Amygdala (tissue), 56 donors: ENCODE data around the gene KRT14.
"Not testable (repeated sequence)": the region's sequence is repeated elsewhere in the genome, so short reads cannot be mapped to it uniquely, and the experiment has no call there.

Experiments
- DNase-seq, 56 donors: peaks; one replicate each; lab custom pipeline; 2025; lab: John Stamatoyannopoulos, UW

Gene KRT14

DNA sequence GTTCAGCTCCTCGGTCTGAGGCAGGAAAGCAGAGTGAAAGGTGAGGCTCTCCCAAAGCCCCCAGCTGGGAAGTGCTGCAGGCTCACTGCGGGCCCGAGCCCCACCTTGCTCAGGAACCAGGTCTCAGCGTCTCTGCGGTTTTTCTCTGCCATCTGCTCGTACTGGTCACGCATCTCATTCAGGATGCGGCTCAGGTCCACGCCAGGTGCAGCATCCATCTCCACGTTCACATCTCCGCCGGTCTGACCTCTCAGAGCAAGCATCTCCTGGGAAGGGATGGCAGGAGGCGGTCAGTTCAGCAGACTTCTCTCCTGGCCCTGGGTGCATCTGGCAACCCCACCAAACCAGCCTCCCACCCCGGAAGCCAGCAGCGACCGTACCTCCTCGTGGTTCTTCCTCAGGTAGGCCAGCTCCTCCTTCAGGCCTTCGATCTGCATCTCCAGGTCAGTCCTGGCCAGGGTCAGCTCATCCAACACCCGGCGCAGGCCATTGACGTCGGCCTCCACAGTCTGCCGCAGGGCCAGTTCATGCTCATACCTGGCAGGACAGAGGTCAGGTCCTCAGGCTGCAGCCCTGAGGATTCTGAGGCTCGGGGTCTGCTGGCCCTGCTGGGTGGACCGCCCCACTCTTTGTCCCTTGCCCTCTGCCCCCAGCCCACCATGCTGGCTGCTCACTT, 24.4 kb upstream of the KRT14 start:
- no peak for DNase-seq

DNA sequence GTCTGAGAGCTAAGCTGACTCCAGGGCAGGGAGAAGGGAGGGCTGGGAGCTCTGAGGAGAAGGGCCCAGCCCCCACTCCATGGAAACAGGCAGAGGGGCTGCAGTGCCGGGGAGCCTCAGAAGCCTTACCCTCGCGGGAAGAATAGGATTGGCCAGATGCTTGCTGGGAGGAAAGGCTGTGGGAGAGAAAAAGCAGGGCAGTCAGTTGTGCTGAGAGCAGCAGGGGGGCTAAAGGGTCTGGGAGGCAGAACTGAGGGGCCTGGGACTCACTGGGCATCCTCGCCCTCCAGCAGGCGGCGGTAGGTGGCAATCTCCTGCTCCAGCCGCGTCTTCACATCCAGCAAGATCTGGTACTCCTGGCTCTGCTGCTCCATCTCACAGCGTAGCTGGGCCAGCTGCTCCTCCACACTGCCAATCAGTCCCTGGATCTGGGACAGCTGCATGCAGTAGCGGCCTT, 23.4 kb upstream of the KRT14 start:
- peak in 1 of 56 donors; percentile 5 for DNase-seq

DNA sequence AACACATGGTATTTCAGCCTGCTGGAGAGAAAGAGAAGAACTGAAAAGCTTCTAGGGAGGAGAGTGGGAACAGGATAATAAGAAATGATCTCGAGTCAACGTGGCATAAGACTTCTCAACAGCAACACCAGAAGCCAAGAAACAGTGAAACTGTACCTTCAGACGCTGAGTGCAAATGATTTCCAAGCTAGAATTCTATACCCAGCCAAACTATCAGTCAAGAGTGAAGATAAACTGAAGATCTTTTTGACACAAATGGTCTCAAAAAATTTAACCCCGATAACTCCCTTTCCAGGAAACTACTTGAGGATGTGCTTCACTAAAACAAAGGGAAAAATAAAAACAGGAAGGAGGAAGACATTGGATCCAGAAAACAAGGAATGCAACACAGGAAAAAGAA, 20.2 kb upstream of the KRT14 start:
- not testable (repeated sequence) for DNase-seq

DNA sequence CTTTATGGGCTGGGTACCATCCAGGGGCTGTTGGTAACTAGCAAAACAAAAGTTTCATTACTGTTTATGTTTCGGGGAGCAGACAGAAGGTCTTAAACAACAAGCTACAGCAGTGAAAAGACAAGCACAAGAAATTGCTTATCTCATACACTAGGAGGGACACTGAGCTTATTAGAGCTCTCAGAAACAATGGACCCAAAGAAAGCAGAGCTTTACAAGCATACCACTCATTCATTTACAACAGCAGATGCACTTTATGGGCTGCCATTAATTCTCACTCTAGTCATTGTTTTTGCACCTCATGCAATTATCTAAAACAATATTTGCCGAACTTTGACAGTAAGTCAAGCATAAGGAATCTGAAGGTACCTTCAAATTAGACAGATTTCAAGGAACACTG, 15.8 kb upstream of the KRT14 start:
- DNase-seq = no peak

DNA sequence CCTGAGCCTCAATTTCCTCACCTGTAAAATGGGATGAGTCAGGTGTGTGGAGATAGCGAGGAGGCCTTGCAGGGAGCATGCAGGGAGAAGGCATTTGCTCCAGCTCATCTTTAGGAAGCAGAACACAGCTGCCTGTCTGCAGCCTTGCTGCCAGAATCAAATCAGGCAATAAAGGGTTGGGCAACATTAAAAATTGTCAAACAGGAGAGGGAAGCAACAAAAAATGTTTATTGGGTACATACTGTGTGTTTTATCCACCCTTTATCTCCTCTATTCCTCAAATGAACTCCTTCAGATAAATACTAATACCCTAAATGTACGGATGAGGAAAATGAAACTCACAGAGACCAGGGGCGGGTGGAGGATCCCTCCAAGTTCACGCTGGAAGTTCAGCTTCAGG, 13.6 kb upstream of the KRT14 start:
- no peak for DNase-seq

DNA sequence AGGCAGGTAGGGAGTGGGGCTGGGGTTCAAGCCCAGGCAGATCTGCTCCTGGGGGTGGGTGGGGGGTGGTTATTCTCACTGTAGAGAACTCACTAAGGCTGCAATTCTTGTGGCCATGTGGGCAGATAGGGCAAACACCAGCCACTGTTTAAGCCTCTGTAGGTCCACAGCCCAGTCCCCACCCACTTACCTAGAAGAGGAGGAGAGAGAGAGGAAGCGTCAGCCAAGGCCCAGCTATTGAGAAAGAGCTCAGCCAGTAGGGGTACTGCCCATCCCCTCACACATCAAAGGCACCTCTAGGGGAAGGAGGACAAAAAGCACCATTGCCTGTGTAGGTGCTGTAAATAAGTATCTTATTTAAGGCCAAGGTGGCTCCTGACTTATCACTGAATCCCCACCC, 13.0 kb upstream of the KRT14 start:
- no peak for DNase-seq

DNA sequence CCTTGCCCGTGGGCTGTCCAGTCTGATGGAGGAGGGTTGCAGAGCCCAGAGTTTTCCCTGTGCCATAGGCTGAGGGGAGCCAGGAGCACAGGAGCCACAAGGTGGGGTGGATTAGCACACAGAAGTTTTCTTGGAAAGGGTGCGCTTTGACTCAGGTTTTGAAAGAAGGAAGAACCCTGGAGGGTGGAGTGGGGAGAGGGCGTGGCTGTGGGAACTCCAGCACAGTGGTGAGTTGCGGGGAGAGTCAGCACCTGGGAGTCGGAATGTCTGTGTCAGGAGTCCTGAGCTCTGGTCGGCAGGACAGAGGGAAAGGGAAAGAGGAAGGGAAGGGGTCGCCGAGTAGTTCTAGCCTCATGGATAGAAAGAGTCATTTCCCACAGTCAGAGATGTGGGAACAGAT, 8.9 kb upstream of the KRT14 start:
- DNase-seq = no peak

DNA sequence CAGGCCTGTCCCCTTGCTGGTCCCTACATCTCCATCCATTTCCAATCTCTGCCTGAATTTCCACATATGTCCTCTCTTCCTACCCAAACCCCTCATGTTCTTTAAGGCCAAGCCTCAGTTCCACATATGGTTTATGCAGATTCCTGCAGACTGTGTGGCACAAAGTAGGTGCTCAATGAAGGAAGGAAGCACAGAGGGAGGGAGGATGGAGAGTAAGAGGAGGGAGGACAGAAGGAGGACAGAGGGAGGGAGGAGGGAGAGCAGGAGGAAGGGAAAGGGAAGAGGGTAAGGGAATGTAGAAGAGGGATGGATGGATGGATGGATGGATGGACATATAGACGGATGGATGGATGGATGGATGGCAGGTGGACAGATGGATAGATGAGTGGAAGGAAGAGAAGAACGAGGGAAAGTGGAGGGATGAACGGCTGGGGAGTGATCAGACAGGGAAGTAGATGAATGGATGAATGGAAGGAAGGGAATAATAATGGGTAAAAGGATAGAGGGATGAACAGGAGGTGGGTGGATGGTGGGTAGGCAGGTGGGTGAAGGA, 7.7 kb upstream of the KRT14 start:
- DNase-seq = no peak

DNA sequence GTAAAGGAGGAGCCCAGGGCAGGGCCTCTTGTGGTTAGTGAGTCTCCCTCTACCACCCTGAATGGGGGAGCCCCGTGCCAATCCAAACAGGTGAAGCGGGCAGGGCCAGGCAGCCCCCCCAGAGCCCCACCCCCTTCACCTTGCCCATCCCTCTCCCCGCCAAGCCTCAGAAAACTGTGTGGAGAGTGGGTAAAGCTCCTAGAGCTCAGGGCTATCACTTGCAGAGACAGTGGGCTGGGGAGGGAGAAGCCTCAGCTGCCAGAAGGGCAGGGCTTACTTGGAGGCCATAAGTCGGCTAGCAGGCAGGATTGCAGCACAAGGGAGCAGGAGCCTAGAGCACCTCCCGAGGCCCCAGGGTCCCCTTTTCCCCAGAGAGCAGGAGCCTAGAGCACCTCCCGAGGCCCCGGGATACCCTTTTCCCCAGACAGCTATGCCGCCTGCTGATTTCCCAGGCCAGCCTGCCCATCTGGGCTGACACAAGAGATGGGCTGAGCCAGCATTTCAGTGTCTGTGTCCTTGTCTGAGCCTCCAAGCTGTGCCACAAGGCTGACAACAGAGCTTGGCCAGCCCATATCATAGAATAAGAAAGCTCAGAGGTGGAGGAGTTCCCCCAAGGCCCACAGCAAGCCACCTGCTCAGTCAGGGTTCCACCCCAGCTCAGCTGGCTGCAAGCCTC, 6.7 kb upstream of the KRT14 start:
- DNase-seq = no peak

DNA sequence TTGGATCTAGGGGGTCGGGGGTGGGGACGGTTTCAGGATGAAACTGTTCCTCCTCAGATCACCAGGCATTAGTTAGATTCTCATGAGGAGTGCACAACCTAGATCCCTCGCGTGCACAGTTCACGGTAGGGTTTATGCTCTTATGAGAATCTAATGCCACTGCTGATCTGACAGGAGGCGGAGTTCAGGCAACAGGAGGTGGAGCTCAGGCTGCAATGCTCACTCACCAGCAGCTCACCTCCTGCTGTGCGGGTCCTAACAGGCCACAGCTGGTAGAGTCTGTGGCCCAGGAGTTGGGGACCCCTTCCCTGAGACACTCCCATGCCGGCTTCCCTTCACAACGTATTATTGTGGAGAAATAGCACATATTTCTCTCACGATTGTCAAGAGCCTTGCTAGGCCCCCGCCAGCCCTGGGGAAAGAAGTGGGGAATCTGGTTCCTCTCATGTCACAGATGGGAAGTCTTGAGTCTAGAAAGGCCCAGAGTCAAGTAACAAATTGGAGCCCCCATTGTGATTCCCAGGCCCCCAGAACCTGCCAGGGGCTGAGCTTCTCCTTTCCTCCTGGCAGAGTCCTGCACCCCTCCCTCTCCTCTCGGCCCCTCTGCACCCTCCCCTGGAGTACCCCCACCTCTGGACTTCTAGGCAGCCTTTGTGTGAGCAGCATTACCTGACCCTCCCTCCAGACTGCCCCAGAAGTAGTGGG, 6.1 kb upstream of the KRT14 start:
- no peak for DNase-seq

DNA sequence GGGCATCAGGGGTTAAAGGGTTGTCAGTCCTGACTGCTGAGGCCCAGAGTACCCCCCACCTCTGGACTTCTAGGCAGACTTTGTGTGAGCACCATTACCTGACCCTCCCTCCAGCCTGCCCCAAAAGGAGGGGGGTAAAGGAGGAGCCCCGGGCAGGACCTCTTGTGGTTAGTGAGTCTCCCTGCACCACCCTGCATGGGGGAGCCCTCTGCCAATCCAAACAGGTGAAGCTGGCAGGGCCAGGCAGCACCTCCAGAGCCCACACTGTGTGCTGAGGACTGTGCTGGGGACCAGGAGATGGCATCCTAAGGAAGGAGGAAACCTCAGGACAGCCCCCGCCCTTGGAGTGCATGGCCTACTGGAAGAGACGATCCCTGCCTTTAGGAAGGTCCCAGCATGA, 2.6 kb upstream of the KRT14 start:
- DNase-seq = no peak

DNA sequence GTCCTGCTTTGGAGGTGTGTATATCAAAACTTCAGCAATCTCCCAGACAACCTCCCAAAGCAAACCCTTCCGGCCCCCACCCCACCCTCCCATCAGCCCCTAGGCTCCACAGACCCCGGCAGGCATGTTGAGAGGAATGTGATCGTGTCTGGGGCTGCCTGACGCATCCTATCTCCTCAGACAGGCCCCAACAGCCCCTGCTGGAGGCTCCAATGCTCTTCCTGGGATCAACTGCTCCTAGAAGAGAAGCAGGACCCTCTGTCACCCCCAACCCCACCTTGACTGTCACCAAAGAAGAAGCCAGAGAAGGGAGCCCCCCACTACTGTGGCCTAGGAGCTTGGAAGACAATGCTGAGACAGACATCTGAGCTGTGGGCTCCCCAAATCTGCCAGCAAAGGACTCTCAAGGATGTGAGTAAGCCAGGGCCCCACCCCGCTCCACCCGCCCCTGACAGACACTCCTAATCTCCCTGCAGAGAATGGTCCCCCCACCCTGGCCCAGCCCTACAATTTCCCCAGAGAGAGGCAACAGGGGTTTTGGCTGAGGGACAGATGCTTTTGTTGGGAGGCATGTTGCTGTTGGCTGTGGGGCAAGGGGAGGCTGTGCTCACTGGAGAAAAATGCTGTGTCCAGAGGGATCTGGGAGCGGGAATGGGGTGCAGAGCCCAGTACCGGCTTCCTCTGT, 1.6 kb upstream of the KRT14 start:
- no peak for DNase-seq

DNA sequence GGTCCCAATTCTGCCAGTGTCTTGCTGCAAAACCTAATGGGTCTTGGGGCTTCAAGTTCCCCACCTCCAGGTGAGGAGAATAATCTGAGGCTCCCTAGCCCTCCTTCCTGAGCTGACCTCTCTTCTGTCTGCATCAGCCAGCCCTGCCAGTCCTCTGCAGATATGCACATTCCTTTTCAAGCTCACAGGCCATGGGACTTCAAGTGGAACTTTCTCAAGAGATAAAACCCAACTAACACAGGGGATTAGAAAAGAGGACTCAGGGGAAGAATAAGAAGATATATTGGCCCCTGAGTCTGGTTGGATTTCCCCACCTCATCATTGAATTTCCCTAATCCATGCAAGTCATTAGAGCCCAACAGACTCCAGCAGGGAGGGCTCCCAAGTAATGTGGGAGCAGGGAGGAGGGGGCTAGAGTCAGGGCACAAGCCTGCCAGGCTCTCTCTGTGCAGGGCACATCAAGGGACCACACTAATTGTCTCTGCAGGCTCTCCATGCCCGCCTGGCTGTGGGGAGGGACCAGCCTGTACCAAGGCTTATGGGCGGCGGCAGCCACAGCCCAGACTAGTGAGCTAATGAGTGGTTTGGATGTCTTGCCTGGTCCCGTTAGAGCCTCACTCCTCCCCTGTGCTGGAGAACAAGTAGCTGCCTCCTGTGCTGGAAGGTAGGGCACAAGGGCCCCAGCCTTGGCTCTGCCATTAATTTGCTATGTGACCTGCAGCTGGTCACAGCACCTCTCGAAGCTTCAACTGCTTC, 1.2 kb downstream of the KRT14 start:
- DNase-seq = no peak

DNA sequence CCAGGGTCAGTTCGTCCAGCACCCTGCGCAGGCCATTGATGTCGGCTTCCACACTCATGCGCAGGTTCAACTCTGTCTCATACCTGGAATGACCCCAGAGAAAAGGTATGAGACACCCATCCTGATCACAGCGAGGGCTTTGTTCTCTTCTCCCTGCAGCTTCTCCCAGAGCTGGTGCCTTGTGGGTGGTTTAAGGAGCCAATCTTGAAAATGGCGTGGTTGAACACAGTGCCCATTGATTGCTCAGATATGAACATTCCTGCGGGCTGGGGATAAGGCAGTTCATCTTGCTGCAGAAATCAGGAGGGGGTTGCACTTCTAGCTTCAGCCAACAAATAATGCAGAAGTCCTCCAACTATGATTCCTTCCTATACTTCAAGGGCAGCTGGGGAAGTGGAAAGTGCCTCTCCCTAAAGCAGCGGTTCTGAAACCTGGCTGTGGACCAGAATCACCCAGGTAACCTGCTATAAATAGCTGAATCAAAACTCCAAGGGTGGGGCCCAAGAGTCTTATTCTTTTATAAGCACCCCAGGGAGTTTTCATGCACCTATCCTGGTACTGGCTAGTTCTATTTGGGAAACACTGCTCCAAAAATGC, 2.3 kb downstream of the KRT14 start:
- not testable (repeated sequence) for DNase-seq

DNA sequence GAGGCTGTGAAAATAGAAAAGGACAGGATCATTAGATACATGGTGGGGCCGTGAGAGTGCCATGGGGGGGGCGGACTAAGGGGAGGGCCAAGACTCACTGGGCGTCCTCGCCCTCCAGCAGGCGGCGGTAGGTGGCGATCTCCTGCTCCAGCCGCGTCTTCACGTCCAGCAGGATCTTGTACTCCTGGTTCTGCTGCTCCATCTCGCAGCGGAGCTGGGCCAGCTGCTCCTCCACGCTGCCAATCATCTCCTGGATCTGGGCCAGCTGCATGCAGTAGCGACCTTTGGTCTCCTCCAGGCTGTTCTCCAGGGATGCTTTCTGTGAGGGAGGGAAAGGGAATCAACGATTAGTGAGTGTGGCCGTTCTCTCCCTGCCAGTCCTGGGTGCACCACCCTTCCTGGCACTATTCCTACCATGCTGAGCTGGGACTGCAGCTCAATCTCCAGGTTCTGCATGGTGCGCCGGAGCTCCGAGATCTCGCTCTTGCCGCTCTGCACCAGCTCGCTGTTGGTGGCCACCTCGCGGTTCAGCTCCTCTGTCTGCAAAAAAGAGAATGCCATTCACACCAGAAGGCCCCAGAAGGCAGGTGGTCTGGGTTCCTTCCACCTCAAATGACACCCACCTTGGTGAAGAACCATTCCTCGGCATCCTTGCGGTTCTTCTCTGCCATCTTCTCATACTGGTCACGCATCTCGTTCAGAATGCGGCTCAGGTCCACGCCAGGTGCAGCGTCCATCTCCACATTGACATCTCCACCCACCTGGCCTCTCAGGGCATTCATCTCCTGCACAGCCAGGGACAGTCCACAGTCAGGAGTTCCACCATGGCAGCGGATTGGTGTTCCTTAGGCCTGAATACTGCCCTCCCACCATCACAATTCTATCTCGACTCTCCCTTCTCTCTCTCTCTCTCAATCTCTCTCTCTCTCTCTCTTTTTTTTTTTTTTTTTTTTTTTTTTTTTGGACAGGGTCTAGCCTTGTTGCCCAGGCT, 3.3 kb downstream of the KRT14 start:
- DNase-seq = no peak

DNA sequence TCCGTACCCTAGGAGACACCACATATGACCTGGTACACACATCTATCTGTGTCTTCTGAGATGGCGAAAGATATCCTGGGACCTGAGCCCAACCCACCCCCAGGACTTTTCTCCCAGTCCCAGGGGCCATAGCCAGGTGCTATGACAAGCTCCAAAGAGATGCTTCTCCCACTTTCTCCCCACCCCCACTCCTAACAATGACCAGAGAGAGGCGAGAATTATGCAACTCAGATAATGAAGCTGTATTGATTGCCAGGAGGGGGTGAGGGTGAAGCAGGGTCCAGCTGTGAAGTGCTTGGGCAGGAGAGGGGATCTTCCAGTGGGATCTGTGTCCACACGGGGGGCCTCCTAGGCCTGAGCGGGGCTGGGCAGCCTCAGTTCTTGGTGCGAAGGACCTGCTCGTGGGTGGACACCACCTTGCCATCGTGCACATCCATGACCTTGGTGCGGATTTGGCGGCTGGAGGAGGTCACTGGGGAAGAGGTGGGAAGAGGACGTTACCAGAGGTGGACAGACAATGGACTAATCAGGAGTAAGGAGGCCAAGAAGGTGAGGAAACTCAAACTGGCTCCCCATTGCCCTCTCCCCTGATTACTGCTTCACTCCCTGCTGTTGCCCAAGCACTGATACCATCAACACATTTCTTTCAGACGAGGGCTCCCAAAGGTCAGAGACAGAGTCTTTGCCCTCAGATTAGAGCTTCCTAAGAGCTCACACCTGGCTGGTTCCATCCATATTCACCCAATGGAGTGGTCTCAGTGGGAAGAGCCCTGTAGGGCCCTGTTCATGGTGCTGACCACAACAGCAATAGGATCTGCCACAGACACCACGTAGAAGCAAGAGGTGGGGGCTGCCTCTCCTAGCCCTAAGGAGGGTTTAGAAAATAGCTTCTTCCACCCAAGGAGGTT, 4.4 kb downstream of the KRT14 start:
- not testable (repeated sequence) for DNase-seq

DNA sequence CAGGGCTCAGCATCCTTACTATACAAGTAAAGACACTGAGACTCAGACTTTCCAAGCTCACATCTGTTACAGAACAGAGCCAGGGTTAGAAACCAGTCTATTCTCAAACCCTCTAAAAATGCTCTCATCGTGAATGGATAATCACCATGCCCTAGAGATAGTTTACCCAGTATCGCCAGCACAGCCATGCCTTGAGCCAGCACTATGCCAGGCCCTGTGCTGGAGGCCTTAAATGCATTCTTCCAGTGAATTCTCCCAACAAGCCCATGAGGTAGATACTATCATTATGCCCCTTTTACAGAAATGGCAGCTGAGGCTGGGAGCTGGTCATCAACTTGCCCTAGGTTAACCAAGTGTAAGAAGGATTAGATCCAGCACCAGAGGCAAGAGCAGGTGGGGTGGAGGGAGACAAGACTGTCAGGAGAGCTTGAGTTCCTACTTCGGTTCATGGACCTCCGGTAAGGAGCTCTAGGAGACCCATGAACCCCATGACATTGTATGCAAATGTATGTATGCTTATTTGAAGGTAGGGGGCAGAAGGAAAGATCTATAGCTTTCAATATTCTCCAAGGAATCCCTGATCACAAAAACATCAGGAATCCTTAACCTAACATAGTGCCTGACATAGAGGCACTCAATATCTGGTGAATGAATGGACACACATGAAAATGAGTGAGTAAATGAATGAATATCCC, 5.2 kb downstream of the KRT14 start:
- no peak for DNase-seq
